Smooth muscle cell (in vitro differentiated cells): ENCODE measurements around the gene GATA6. TPM values are rescaled to one million over a fixed set of nuclear protein-coding genes. Genes with fewer than 3 reads are reported as not detected.

Source experiments
- DNase-seq: peaks from one replicate; lab custom pipeline; 2025; ENCODE audit not compliant: unreplicated experiment; lab: John Stamatoyannopoulos, UW
- H2AFZ ChIP-seq: fragments of 200-600 bp; sonication (generic); 2 replicates; pipeline ENCODE4 v1.6.0; 2016; ENCODE audit warnings: antibody characterized with exemption, low read depth, mild to moderate bottlenecking
- H3F3A ChIP-seq: fragments of 200-600 bp; sonication (generic); 2 replicates; pipeline ENCODE4 v1.6.0; 2017; ENCODE audit warnings: antibody characterized with exemption, low read depth
- H3K27ac ChIP-seq: fragments of 200-600 bp; sonication (generic); 2 replicates; pipeline ENCODE4 v1.5.1; 2016; ENCODE audit warnings: low read depth, mild to moderate bottlenecking
- H3K27me3 ChIP-seq: fragments of 200-600 bp; sonication (generic); 2 replicates; pipeline ENCODE4 v1.6.1; 2016; ENCODE audit warnings: low read depth, mild to moderate bottlenecking
- H3K36me3 ChIP-seq: fragments of 200-600 bp; sonication (generic); 2 replicates; pipeline ENCODE4 v1.5.1; 2016; ENCODE audit warnings: low read depth
- H3K4me1 ChIP-seq: fragments of 200-600 bp; sonication (generic); 2 replicates; pipeline ENCODE4 v1.5.1; 2016; ENCODE audit warnings: low read depth
- H3K4me2 ChIP-seq: fragments of 200-600 bp; sonication (generic); 2 replicates; pipeline ENCODE4 v1.6.0; 2016; ENCODE audit warnings: mild to moderate bottlenecking
- H3K4me3 ChIP-seq: fragments of 200-600 bp; sonication (generic); 2 replicates; pipeline ENCODE4 v1.5.1; 2016; ENCODE audit warnings: mild to moderate bottlenecking
- H3K79me2 ChIP-seq: fragments of 200-600 bp; sonication (generic); 2 replicates; pipeline ENCODE4 v1.6.0; 2016; ENCODE audit warnings: low read depth, mild to moderate bottlenecking
- H3K9ac ChIP-seq: fragments of 200-600 bp; sonication (generic); 2 replicates; pipeline ENCODE4 v1.6.0; 2016; ENCODE audit warnings: low read depth
- H3K9me3 ChIP-seq: fragments of 200-600 bp; sonication (generic); replicated peaks from 2 replicates; pipeline ENCODE4 v1.5.1; 2016; ENCODE audit warnings: low read depth
- H4K20me1 ChIP-seq: fragments of 200-600 bp; sonication (generic); 2 replicates; pipeline ENCODE4 v1.6.0; 2016; ENCODE audit warnings: low read depth
- CTCF ChIP-seq: fragments of 200-600 bp; sonication (generic); IDR thresholded peaks from 2 replicates; pipeline ENCODE4 v1.5.1; 2017; ENCODE audit warnings: borderline replicate concordance, mild to moderate bottlenecking, antibody characterized with exemption; ENCODE audit not compliant: insufficient read depth, poor library complexity, severe bottlenecking
- WGBS: methylation state at CpG from one replicate; pipeline ENCODE4 v1.1.7; 2016; ENCODE audit warnings: low lambda C conversion rate; 5-methylcytosine and 5-hydroxymethylcytosine counted together
- polyA plus RNA-seq: library from polyadenylated mRNA; unstranded; fragments of >200 nt; fragmentation: Nextera tagmentation; extraction: Ambion mirVana; gene quantifications from 2 replicates; pipeline ENCODE4 v1.2.1, GENCODE V29; 2016
- total RNA-seq: library from RNA; depleted of rRNA; stranded (reverse); fragments of >200 nt; gene quantifications from 2 replicates; pipeline ENCODE4 v1.2.3, GENCODE V29; 2014

Gene GATA6
- total and polyA plus RNA-seq, 2 experiments from 2014 or later: 48.5 to 49.9 TPM

- DNase-seq: no peak
- Histone ChIP-seq H3K27ac (peak overlapping the region; percentile 65), H3K9me3 (no peaks in the 10 kb centered on the region), H2AFZ (no peak overlapping the region), H3K4me3 (peak overlapping the region; percentile 92), H3F3A (peaks cover 6% of the 10 kb centered on the region), H3K4me1 (peaks cover 11% of the 10 kb centered on the region), H3K79me2 (peaks cover 98% of the 10 kb centered on the region), H4K20me1 (peaks cover 95% of the 10 kb centered on the region), H3K36me3 (no peaks in the 10 kb centered on the region), H3K4me2 (peak overlapping the region; percentile 96), H3K9ac (peak overlapping the region; percentile 61), H3K27me3 (peaks cover 5% of the 10 kb centered on the region)
- no peak for TF ChIP-seq CTCF
- 40% methylated on average over 4 of the region's 4 CpGs for WGBS
Observed at GRCh38 chr18:22175346-22175745, 6.0 kb downstream of the GATA6 start.

DNA sequence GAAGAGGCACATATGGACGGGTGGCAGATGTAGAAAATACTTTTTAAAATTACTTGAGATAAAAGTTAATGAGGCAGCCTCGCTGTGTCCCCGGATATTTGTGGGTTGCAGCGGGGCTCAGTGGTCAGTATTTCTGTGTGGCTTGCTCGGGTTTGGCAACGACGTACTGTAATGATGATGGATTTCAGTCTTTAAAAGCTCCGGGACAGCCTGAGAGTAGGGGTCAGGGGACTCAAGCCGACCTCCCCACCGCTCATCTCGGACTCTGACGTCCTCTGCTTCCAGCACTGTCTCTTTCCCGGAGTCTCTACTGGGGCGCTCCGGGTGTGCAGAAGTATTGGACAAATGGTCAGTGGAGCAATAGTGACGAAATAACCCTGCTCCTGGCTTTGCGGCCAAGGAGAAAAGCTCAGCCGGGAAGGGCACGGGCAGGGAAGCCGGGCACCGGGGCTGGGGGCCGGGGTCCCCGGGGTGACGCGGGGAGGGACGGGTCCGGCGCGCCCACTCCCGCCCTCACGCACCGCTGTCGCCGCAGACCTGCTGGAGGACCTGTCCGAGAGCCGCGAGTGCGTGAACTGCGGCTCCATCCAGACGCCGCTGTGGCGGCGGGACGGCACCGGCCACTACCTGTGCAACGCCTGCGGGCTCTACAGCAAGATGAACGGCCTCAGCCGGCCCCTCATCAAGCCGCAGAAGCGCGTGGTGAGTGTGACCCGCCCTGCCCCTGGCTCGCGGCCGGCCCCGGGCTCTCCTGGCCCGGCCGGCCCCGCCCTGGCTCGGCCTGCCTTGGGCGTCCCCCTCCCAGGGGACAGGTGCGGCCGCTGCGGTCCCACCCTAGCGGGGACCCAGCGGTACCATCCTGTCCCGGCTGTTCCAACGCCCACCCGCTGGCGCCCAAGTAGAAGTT lies 7.3 kb downstream of the GATA6 start:
- H3K27ac ChIP-seq: peak overlapping the region; percentile 65
- peaks cover 11% of the 10 kb centered on the region for H3K4me1 ChIP-seq
- peak overlapping the region; percentile 96 for H3K4me2 ChIP-seq
- no peaks in the 10 kb centered on the region for H3K36me3 ChIP-seq
- peaks cover 96% of the 10 kb centered on the region for H4K20me1 ChIP-seq
- H3K27me3 ChIP-seq: peaks cover 5% of the 10 kb centered on the region
- no peak for TF ChIP-seq CTCF
- H2AFZ ChIP-seq: no peak overlapping the region
- peaks cover 6% of the 10 kb centered on the region for H3F3A ChIP-seq
- H3K9me3 ChIP-seq: no peaks in the 10 kb centered on the region
- no peak for DNase-seq
- peak overlapping the region; percentile 61 for H3K9ac ChIP-seq
- peak overlapping the region; percentile 92 for H3K4me3 ChIP-seq
- 16% methylated on average over 44 of the region's 71 CpGs for WGBS
- H3K79me2 ChIP-seq: peaks cover 99% of the 10 kb centered on the region

DNA sequence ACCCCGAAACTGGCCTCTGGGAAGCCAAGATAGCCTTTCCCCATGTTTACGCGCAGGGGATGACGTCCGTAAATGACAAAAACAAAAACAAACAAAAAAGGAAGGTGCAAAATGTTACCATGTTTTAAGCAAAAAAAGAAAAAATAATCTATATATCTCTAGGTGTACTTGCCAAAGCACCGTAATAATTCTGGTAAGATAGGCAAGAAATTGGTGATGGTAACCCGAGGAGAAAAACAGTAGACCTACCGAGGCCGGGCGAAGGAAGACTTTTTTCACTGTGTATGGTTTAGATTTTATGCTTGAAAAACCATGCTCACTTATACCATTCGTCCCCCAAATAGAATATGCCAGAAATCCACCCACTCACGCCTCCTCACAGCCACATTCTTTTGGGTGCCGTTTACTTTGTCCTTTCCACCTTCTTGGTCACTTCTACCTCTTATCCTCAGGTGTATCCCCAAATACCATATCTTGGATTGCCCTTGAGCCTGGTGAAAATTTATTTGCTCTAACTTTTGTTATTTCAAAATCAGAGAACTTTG lies 8.0 kb downstream of the GATA6 start:
- no peaks in the 10 kb centered on the region for H3K36me3 ChIP-seq
- peaks cover 11% of the 10 kb centered on the region for H3K4me1 ChIP-seq
- H3F3A ChIP-seq: peaks cover 8% of the 10 kb centered on the region
- H3K79me2 ChIP-seq: peaks cover 100% of the 10 kb centered on the region
- peaks cover 97% of the 10 kb centered on the region for H4K20me1 ChIP-seq
- peak overlapping the region; percentile 61 for H3K9ac ChIP-seq
- TF ChIP-seq CTCF: no peak
- H3K4me2 ChIP-seq: peak overlapping the region; percentile 96
- no peak overlapping the region for H2AFZ ChIP-seq
- peak overlapping the region; percentile 65 for H3K27ac ChIP-seq
- 63% methylated on average over 13 of the region's 13 CpGs for WGBS
- DNase-seq: no peak
- peak overlapping the region; percentile 92 for H3K4me3 ChIP-seq
- H3K9me3 ChIP-seq: no peaks in the 10 kb centered on the region
- H3K27me3 ChIP-seq: peaks cover 5% of the 10 kb centered on the region
